AG20443 (cell line): ENCODE data around the gene PPP1R14C.

Experiments used
- DNase-seq: peaks from one replicate; pipeline ENCODE4 v3.0.0; 2012; ENCODE audit warnings: low spot score, mixed read lengths

The PPP1R14C gene

GRCh38 chr6:150195996-150196417 lies 53.2 kb downstream of the PPP1R14C start:
- no peak for DNase-seq

DNA sequence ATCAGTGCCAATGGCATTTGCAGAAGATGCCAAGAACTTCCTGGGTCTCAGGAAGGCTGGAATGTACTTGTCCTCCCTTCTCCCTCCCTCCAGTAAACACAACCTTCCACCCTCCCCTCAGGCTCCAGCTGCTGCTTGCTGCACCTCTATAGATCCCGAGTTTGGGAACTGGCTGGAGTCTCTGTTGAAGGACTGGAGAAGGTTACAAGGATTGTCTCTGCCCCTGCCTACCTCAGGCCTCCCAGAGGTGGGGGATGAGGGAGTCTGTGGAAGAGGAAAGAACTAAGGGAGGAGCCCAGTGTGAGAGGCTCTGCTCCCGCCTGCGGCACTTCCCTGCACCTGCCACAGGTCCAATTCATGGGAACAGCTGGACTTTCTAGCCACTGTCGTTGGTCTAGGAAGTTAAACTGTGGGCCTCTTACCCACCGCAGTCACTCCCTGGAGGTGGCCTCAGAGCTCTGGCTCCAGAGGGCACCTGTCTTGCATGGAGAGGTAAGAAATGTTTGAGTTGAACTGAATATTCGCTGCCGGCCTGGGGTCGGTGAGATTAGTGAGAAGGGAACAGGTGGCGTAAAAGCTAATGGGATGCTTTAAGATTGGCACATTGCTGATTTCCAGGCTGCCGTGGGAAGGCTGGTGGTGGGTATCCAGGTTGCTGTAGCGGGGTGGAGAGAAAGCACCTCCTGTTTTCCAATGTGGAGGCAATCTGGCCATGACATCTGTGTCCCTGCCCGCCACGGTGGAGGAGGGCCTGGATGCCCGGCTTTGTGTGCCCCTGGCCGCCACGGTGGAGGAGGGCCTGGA lies 54.3 kb downstream of the PPP1R14C start:
- no peak for DNase-seq

GRCh38 chr6:150198532-150198931 lies 55.7 kb downstream of the PPP1R14C start:
- DNase-seq: no peak

GRCh38 chr6:150199241-150199640 lies 56.4 kb downstream of the PPP1R14C start:
- DNase-seq: no peak

DNA sequence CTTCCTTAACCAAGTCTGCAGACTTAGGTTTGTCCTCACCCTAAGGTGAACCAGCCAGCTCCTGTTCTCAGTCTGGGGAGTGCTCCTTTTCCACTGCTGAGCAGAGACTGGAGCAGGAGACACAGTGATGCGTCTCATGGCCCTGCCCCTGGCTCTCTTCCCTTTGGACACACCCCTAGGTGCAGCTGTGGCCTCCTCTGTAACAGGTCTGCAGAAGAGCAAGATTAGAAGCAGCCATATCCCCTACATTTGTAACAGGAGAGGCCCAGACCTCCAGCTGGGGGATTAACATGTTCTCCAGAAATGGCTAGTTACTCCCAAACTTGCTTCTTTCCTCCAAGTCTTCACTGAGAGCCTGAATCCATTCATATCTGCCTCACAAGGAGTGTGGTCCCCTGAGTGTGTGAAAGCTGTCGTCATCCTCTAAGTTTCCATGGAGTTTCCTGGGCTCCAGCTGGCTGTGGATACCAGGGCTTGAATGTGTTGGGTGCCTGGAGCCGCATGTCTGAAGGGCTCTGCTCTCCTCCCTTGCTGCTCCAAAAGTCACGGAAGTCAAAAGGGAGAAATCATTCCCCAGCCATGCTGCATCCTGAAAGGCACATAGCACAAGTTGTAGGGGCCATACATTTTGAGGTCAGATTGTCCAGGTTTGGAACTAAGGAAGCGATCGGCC lies 57.7 kb downstream of the PPP1R14C start:
- DNase-seq: no peak

GRCh38 chr6:150201285-150201684 lies 58.4 kb downstream of the PPP1R14C start:
- no peak for DNase-seq

GRCh38 chr6:150201772-150202329 lies 59.0 kb downstream of the PPP1R14C start:
- no peak for DNase-seq

DNA sequence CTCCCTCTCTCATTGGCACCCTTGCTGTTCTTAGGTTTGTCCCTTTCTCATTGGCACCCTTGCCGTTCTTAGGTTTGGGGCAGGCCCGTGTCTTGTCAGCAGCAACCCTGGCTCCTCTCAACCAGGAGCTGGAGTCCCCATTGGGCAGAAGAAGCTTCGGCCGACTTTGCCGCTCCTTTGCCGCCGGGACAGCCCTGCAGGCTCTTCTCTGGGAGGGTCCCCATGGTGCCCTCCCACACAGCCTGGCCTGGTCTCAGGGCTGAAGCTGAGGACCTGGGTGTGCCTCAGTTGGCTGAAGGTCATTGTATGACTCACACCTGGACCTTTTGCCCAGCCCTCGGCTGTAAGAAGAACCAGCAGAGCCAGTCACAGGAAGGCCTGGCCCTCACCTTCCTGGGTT lies 59.6 kb downstream of the PPP1R14C start:
- DNase-seq: peak; percentile 74

GRCh38 chr6:150202934-150203333 lies 60.1 kb downstream of the PPP1R14C start:
- DNase-seq: no peak

DNA sequence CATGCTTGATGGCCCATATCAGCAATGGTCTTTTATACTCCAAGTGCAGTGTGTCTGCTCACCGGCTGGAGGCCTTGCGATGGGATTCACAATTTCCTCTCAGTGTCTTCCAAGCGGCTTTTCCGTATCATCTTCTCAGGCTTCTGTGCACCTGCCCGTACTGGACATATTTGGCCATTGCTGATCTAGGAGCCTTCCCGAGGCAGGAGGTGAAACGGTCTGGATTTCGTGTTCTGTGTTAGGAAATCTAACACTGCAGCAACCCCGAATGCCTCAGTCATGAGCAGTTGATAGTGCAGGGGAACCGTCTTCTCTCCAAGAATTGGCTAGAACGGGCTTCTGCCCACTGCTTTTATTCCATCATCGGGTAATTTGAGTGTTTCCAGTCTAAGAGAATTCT lies 60.5 kb downstream of the PPP1R14C start:
- DNase-seq: no peak

GRCh38 chr6:150203871-150204545 lies 61.2 kb downstream of the PPP1R14C start:
- no peak for DNase-seq

- no peak for DNase-seq
Measured at GRCh38 chr6:150204705-150205472, 62.0 kb downstream of the PPP1R14C start.

DNA sequence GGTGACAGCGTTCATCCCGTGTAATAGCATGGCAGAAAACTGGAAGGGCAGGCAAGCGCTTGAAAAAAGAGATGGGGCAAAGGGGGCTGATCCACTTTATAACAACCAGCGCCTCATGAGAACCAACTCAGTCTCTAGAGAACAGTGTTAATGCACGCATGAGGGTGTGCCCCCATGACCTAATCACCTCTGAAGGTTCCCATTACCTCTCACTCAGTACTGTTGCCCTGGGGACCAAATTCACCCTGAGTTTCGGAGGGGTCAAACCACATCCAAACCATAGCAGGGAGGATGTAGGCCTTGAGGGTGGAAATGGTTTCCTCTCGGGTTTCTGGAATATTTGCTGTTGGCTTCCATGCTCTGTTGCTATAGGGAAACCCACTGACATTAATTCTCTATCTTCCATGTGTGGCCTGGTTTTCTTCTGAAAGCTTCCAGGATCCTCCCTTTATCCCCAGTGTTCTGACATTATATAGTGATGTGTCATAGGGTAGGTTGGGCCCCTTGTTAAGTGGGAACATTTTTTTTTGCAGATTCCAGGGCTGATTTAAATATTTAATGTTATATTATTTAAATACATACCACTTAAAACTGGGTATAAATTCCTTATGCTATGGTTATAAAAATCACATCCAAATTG lies 65.2 kb downstream of the PPP1R14C start:
- peak; percentile 67 for DNase-seq

- DNase-seq: no peak
Measured at GRCh38 chr6:150208611-150209352, 65.9 kb downstream of the PPP1R14C start.

DNA sequence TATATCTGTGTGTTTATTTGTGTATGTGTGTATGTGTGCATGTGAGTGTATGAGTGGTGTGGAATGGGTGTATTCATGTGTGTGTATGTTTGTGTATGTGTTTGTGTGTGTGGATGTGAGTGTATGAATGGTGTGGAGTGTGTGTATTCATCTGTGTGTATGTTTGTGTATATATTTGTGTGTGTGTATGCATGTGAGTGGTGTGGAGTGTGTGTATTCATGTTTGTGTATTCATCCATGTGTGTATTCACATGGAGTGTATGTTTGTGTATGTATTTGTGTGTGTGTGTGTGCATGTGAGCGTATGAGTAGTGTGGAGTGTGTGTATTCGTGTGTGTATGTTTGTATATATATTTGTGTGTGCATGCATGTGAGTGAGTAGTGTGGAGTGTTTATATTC lies 66.6 kb downstream of the PPP1R14C start:
- DNase-seq: no peak

- no peak for DNase-seq
Measured at GRCh38 chr6:150211700-150212511, 69.1 kb downstream of the PPP1R14C start.

DNA sequence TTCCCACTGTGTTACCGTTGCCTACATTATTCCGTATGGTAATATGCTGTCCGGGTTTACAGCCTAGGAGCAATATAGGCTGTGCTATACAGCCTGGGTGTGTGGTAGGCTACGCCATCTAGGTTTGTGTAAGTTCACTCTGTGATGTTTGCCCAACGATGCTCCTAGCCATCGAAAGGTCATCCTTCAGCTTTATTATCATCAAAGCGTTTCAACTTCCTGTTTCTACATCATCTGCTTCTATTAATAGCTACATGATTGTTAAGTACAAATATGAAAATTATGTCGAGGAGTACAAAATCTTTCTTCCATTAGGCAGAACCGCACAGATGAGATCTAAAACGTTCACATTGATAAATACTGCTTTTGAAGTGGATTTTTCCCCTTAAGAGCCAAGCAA lies 69.9 kb downstream of the PPP1R14C start:
- no peak for DNase-seq

DNA sequence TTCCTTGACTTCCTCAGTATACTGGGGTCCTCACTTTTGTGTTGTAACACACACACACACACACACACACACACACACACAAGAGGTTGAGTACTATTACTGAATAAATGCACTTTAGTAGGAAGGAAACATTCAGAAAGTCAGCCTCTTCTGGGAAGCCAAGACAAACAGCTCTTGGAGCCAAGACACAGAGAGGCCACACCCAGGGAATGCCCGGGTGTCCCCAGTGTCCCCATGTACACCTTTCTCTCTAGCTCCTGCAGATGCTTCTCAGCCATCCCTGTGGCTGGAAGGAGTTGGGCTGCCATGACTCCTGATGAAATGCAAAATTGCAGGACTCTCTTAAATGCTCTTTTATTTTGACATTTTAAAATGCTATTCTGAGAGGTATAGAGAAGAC lies 70.5 kb downstream of the PPP1R14C start:
- no peak for DNase-seq

DNA sequence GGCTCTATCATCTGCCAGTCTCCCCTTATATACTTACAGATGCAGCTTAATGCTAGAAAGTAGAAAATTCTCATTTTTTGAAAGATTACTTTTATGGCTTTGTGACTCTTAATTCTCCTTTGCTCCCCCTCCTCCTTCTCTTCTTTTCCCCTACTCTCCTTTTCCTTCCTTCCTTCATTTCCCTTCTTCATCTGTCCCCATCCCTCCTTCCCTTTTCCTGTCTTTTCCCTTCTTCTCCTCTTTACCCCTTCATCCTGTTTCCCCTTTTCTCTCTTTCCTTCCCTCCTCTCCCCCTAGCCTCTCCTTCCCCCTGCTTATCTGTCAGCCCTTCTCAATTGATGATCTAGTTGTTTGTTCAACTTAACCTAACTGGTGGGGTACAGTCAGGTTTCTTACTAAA lies 71.5 kb downstream of the PPP1R14C start:
- DNase-seq: no peak
